Keratinocyte (primary cell): ENCODE data around the gene PISD. TPM values are rescaled to one million over a fixed set of nuclear protein-coding genes. Genes with fewer than 3 reads are reported as not detected.
A peak's percentile ranks its signal among the peaks of the same experiment; 100 is the strongest.

Experiments used
- DNase-seq: peaks from one replicate; pipeline ENCODE4 v3.0.0-alpha.2; 2011; ENCODE audit warnings: low read depth, missing footprints, low spot score
- FAIRE-seq: peaks from 2 replicates; lab custom pipeline; 2011; peaks lifted over from hg19 to GRCh38; lab: Jason Lieb, UNC
- H2AFZ ChIP-seq: 2 replicates; pipeline ENCODE4 v1.6.0; 2012; ENCODE audit warnings: low read length, control low read depth, inconsistent platforms; ENCODE audit not compliant: control insufficient read depth
- H3K27ac ChIP-seq: 2 replicates; pipeline ENCODE4 v1.5.1; 2011; ENCODE audit warnings: low read length; ENCODE audit not compliant: control insufficient read depth, insufficient read depth
- H3K27me3 ChIP-seq: 3 replicates; pipeline ENCODE4 v1.6.0; 2011; ENCODE audit warnings: low read length; ENCODE audit not compliant: control insufficient read depth, insufficient read depth; ENCODE audit errors: extremely low read depth
- H3K36me3 ChIP-seq, 2 experiments: 2 replicates in 1 of 2; 3 replicates in 1 of 2; pipeline ENCODE4 v1.5.1; 2011; ENCODE audit warnings: low read length in 2 of 2, mild to moderate bottlenecking in 1 of 2; ENCODE audit not compliant: control insufficient read depth in 2 of 2, insufficient read depth in 2 of 2; ENCODE audit errors: extremely low read depth in 1 of 2
- H3K4me1 ChIP-seq: 3 replicates; pipeline ENCODE4 v1.5.1; 2011; ENCODE audit warnings: low read length; ENCODE audit not compliant: control insufficient read depth, insufficient read depth; ENCODE audit errors: extremely low read depth
- H3K4me2 ChIP-seq: 3 replicates; pipeline ENCODE4 v1.6.0; 2011; ENCODE audit warnings: low read depth, low read length; ENCODE audit not compliant: control insufficient read depth, insufficient read depth; ENCODE audit errors: extremely low read depth
- H3K4me3 ChIP-seq, 3 experiments: fragments of 200-600 bp in 1 of 3; sonication (generic) in 1 of 3; 2 replicates in 2 of 3; 3 replicates in 1 of 3; pipeline ENCODE4 v1.5.1; 2011 to 2016; ENCODE audit warnings: low read length in 3 of 3, mild to moderate bottlenecking in 3 of 3, control low read depth in 2 of 3, inconsistent platforms in 1 of 3, low read depth in 1 of 3, mixed read lengths in 1 of 3, mixed run types in 1 of 3, moderate library complexity in 1 of 3; ENCODE audit not compliant: control insufficient read depth in 2 of 3, insufficient read depth in 2 of 3; ENCODE audit errors: extremely low read depth in 1 of 3
- H3K79me2 ChIP-seq: 2 replicates; pipeline ENCODE4 v1.6.0; 2012; ENCODE audit warnings: low read length; ENCODE audit not compliant: control insufficient read depth, insufficient read depth
- H3K9ac ChIP-seq: 3 replicates; pipeline ENCODE4 v1.6.0; 2011; ENCODE audit warnings: low read length; ENCODE audit not compliant: control insufficient read depth, insufficient read depth; ENCODE audit errors: extremely low read depth
- H3K9me1 ChIP-seq: 3 replicates; pipeline ENCODE4 v1.6.0; 2011; ENCODE audit warnings: low read length; ENCODE audit not compliant: control insufficient read depth, insufficient read depth; ENCODE audit errors: extremely low read depth
- H3K9me3 ChIP-seq: 2 replicates; pipeline ENCODE4 v1.5.1; 2012; ENCODE audit warnings: low read depth, low read length; ENCODE audit not compliant: control insufficient read depth
- H4K20me1 ChIP-seq: 3 replicates; pipeline ENCODE4 v1.6.0; 2011; ENCODE audit warnings: low read length; ENCODE audit not compliant: control insufficient read depth, insufficient read depth; ENCODE audit errors: extremely low read depth
- CTCF ChIP-seq, 3 experiments: IDR thresholded peaks in 1 of 3; conservative IDR thresholded peaks in 1 of 3; optimal IDR thresholded peaks in 1 of 3; 2 replicates in 2 of 3; 3 replicates in 1 of 3; pipeline versions ENCODE3 to v1.5.1; 2011; ENCODE audit warnings: low read length in 3 of 3, mild to moderate bottlenecking in 3 of 3, moderate library complexity in 2 of 3, control low read depth in 1 of 3, inconsistent platforms in 1 of 3; ENCODE audit not compliant: insufficient read depth in 2 of 3; ENCODE audit errors: extremely low read depth in 1 of 3
- EZH2 ChIP-seq: IDR thresholded peaks from one replicate; pipeline ENCODE4 v1.6.1; 2012; ENCODE audit warnings: inconsistent platforms, mild to moderate bottlenecking, low read length, moderate library complexity
- dilution Hi-C: fragments of 300-500 bp; cut with MboI; formaldehyde crosslinking; loops from one replicate; pipeline ENCODE4 v1.7.0; 2020; ENCODE audit warnings: low sequenced_read_pairs; ENCODE audit not compliant: extremely low pct_ligation_motif_present
- polyA plus RNA-seq, 5 experiments: library from polyadenylated mRNA; depleted of rRNA in 3 of 5; stranded (reverse) in 3 of 5; stranded (forward) in 1 of 5; unstranded in 1 of 5; fragments of >200 nt; gene quantifications; 1 replicate in 1 of 5; 2 replicates in 3 of 5; 3 replicates in 1 of 5; pipeline versions ENCODE4 v1.2.1 to v1.2.3, GENCODE V29; 2011 to 2012; ENCODE audit warnings: missing spikeins in 2 of 5, low read depth in 1 of 5, low replicate concordance in 1 of 5

Gene PISD
- polyA plus RNA-seq, 1 donor (not counting 4 experiments of a cell fraction or from before 2014, with no cell fraction given) = 25.5 TPM

- FAIRE-seq (peak; percentile 95), DNase-seq (peak; percentile 87)
- Histone ChIP-seq H3K9me1 (no peaks in the 10 kb centered on the region), H4K20me1 (no peaks in the 10 kb centered on the region), H3K27ac (peak overlapping the region; percentile 96), H3K27me3 (no peaks in the 10 kb centered on the region), H3K79me2 (peaks cover 61% of the 10 kb centered on the region), H3K9me3 (no peaks in the 10 kb centered on the region), H3K9ac (peak overlapping the region; percentile 73), H3K4me1 (peaks cover 47% of the 10 kb centered on the region), H3K4me3 (peak overlapping the region in 1 of 3 experiments; percentile 29), H3K36me3 (peaks cover 9 to 26% of the 10 kb centered on the region in 2 experiments), H2AFZ (no peak overlapping the region), H3K4me2 (peak overlapping the region; percentile 70)
- dilution Hi-C loops = no loop called here
- TF ChIP-seq EZH2 = no peak
- TF ChIP-seq CTCF (optimal IDR thresholded peaks at IDR 0.05 in 1 of 3, IDR thresholded peaks at IDR 0.05 in 1 of 3, conservative IDR thresholded peaks at IDR 0.05 in 1 of 3; ENCODE audit: extremely low read depth in 1 of 3, insufficient read depth in 2 of 3, low read length in 3 of 3) = no peak
Observed at GRCh38 chr22:31646186-31647019, 15.6 kb downstream of the PISD start.

DNA sequence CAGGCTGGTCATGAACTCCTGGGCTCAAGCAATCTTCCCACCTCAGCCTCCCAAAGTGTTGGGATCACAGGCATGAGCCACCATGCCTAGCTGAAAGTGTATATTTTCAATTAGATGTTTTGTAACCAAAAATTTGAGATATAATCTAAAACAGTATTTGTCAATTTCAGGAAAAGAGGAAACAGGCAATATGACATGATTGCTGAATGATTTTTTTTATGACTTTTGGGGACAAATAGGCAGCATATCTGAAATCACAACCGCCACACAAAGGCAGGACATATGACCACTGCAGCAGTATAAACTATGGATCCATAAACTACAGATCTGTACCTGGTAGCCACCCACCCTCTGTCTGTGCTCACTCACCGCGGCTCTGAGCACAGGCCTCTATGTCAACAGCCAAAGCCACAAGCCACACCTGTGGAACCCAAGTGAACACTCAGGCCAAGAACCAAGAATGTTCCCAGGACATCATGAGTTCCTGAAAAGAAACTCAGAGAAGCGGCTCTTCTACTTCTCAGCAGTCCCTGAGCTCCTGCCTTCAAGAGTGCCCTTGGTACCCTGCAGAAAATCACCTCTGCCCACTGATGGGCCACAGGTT is 22.5 kb downstream of the PISD start:
- H3K9me3 ChIP-seq = no peaks in the 10 kb centered on the region
- no peaks in the 10 kb centered on the region for H3K9me1 ChIP-seq
- H3K4me1 ChIP-seq = no peaks in the 10 kb centered on the region
- no peak overlapping the region for H3K27ac ChIP-seq
- no peak for TF ChIP-seq CTCF (optimal IDR thresholded peaks at IDR 0.05 in 1 of 3, IDR thresholded peaks at IDR 0.05 in 1 of 3, conservative IDR thresholded peaks at IDR 0.05 in 1 of 3; ENCODE audit: extremely low read depth in 1 of 3, insufficient read depth in 2 of 3, low read length in 3 of 3)
- TF ChIP-seq EZH2 = no peak
- H3K36me3 ChIP-seq = peaks cover 6 to 13% of the 10 kb centered on the region in 2 experiments
- no peak for FAIRE-seq
- H3K4me2 ChIP-seq = no peak overlapping the region
- peaks cover 3% of the 10 kb centered on the region for H4K20me1 ChIP-seq
- no peak overlapping the region for H3K4me3 ChIP-seq
- dilution Hi-C loops = no loop called here
- peaks cover 86% of the 10 kb centered on the region for H3K79me2 ChIP-seq
- no peak overlapping the region for H2AFZ ChIP-seq
- H3K9ac ChIP-seq = no peak overlapping the region
- no peaks in the 10 kb centered on the region for H3K27me3 ChIP-seq
- no peak for DNase-seq
